Measurements from ENCODE around the gene DNAH7. TPM values are rescaled to one million over a fixed set of nuclear protein-coding genes. Genes with fewer than 3 reads are reported as not detected.

Gene DNAH7
- total and polyA plus RNA-seq, 9 of the 15 experiments (the other 6 are each of a cell fraction or from before 2014, with no cell fraction given) = 0.03 to 0.42 (median 0.18) TPM

DNA sequence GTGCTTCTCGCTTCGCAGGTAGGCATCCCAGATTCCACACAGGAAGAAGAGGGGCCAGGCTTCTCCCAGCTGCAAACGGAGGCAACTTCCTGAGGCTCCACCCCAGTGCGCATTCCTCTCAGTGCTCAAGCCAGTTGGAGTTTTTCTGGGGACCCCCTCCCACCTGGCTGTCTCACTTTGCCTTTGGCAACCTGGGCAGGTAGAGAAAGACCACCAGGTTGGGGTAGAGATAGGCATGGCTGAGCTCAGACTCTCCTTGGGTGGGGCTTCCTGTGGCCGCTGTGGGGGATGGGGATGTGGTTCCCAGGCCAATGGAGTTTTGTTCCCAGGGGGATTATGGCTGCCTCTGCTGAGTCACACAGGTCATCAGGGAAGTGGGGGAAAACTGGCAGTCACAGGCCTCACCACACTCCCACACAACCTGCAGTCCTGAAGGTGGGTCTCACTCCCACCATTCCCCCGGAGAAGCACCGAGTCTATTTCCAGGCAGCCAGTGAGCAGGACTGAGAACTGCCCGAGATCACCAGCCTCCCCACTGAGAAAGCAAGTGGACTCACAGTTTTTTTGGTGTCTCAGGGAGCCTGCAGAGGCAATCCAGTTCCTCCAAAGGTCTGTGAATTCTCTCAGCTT, 373.5 kb downstream of the DNAH7 start (continued):
- TF ChIP-seq, protein P1, sequence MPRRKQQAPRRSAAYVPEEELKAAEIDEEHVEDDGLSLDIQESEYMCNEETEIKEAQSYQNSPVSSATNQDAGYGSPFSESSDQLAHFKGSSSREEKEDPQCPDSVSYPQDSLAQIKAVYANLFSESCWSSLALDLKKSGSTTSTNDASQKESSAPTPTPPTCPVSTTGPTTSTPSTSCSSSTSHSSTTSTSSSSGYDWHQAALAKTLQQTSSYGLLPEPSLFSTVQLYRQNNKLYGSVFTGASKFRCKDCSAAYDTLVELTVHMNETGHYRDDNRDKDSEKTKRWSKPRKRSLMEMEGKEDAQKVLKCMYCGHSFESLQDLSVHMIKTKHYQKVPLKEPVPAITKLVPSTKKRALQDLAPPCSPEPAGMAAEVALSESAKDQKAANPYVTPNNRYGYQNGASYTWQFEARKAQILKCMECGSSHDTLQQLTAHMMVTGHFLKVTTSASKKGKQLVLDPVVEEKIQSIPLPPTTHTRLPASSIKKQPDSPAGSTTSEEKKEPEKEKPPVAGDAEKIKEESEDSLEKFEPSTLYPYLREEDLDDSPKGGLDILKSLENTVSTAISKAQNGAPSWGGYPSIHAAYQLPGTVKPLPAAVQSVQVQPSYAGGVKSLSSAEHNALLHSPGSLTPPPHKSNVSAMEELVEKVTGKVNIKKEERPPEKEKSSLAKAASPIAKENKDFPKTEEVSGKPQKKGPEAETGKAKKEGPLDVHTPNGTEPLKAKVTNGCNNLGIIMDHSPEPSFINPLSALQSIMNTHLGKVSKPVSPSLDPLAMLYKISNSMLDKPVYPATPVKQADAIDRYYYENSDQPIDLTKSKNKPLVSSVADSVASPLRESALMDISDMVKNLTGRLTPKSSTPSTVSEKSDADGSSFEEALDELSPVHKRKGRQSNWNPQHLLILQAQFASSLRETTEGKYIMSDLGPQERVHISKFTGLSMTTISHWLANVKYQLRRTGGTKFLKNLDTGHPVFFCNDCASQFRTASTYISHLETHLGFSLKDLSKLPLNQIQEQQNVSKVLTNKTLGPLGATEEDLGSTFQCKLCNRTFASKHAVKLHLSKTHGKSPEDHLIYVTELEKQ (CRISPR knock-in tag; IDR thresholded peaks at IDR 0.05) = no peak
- no peak for TF ChIP-seq STAT5A (IDR thresholded peaks at IDR 0.05; ENCODE audit: borderline replicate concordance, low read length)
- no peak for TF ChIP-seq ZNF76 (CRISPR knock-in tag; IDR thresholded peaks at IDR 0.05; ENCODE audit: borderline replicate concordance)
- peak in 1 of 3 experiments; percentile 78 for TF ChIP-seq YY1 (IDR thresholded peaks at IDR 0.05; ENCODE audit: borderline replicate concordance in 1 of 3, control insufficient read depth in 1 of 3, extremely low read depth in 1 of 3, insufficient read depth in 3 of 3, insufficient read length in 1 of 3, insufficient replicate concordance in 2 of 3, low read depth in 1 of 3, low read length in 2 of 3)
- TF ChIP-seq NFE2 (IDR thresholded peaks at IDR 0.05; ENCODE audit: low read depth) = peak; percentile 72
- TF ChIP-seq, protein P2, sequence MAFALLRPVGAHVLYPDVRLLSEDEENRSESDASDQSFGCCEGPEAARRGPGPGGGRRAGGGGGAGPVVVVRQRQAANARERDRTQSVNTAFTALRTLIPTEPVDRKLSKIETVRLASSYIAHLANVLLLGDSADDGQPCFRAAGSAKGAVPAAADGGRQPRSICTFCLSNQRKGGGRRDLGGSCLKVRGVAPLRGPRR (CRISPR knock-in tag; IDR thresholded peaks at IDR 0.05) = no peak
- no peak for TF ChIP-seq PRMT5 (CRISPR knock-in tag; IDR thresholded peaks at IDR 0.05)
- TF ChIP-seq, protein P3, sequence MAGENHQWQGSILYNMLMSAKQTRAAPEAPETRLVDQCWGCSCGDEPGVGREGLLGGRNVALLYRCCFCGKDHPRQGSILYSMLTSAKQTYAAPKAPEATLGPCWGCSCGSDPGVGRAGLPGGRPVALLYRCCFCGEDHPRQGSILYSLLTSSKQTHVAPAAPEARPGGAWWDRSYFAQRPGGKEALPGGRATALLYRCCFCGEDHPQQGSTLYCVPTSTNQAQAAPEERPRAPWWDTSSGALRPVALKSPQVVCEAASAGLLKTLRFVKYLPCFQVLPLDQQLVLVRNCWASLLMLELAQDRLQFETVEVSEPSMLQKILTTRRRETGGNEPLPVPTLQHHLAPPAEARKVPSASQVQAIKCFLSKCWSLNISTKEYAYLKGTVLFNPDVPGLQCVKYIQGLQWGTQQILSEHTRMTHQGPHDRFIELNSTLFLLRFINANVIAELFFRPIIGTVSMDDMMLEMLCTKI (IDR thresholded peaks at IDR 0.05; ENCODE audit: partially characterized antibody) = no peak
- no peak for TF ChIP-seq KDM2B (CRISPR knock-in tag; IDR thresholded peaks at IDR 0.05)

Measured in K562 (cell line).